Stimulated activated CD4-positive, alpha-beta T cell treated with anti-CD3 and anti-CD28 coated beads, Interleukin-15, amount 100 ng/mL, for 48 hours (primary cell): ENCODE measurements around the gene LOXL3.
A peak's percentile ranks its signal among the peaks of the same experiment; 100 is the strongest.

Source experiments
- DNase-seq, 2 donors: peaks; one replicate each; pipeline ENCODE4 v3.0.0-alpha.2; 2020; ENCODE audit warnings: low read depth in 2 of 2

Gene LOXL3

GRCh38 chr2:74551942-74552913 lies 1.5 kb downstream of the LOXL3 start:
- no peak for DNase-seq

GRCh38 chr2:74551530-74551929 lies 2.2 kb downstream of the LOXL3 start:
- DNase-seq, result no peak

- no peak for DNase-seq
Observed at GRCh38 chr2:74550231-74550630, 3.5 kb downstream of the LOXL3 start.

DNA sequence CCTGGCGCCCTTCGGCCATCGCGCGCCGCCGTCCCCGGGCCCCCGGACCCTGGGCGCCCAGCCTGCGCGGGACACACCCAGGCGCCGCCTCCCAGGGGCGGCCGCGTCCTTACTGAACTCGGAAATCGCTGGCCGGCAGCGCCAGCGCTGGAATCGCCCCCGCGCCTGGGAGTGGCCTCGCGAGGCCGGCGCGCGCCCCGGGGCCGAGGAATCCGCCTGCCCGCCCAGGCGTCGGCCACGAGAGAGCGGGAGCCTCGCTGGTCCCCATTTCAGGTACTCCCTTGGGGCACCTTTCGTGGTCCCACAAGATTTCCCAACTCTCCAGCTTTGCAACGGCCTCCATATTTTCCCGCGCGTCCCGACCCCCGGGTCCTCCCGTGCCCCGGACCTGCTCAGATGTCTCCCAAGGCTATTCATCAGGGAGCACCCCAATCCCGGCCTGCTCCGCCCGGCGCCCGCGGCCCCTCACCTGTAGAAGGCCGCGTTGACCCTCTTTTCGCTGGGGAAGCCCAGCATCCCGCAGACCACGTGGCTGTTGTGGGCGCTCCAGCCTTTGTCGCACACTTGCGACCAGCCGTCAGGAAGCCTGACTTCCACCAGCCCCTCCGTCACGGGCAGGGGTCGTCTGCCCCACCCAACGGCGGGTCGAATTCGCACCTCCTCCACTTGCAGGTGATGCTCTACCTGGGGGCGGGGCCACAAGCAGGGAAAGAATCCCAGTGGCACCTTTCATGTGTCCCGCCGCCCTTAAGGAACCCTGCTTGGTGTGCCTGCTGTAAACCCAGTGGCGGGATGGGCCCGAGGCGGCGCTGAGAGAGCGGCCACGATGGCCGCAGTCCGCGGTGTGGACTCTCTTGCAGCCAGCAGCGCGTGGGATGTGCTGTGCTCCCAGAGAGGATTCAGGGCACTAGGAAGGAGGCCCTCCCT lies 4.6 kb downstream of the LOXL3 start:
- no peak for DNase-seq

GRCh38 chr2:74548285-74548899 lies 5.3 kb downstream of the LOXL3 start:
- DNase-seq, result no peak

DNA sequence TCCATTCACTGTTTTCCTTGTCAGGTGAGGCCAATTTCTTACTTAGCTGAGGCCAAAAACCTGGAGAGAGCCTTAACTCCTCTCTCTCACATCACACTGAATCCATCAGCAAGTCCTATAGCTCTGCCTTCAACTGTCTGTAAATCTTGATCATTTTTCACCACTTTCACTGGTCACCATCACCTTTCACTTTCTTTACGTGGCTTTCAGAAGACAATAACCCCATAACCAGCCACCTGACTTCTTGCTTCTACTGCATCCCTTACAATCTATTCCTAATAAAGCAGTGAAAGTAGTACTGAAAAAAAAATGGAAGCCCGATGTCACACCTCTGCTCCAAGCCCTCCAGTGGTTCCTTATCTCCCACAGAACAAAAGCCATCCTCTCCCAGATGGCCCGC lies 7.7 kb downstream of the LOXL3 start:
- DNase-seq, result no peak

GRCh38 chr2:74544634-74545033 lies 9.1 kb downstream of the LOXL3 start:
- DNase-seq, result no peak

GRCh38 chr2:74542978-74543377 lies 10.8 kb downstream of the LOXL3 start:
- DNase-seq, result no peak

DNA sequence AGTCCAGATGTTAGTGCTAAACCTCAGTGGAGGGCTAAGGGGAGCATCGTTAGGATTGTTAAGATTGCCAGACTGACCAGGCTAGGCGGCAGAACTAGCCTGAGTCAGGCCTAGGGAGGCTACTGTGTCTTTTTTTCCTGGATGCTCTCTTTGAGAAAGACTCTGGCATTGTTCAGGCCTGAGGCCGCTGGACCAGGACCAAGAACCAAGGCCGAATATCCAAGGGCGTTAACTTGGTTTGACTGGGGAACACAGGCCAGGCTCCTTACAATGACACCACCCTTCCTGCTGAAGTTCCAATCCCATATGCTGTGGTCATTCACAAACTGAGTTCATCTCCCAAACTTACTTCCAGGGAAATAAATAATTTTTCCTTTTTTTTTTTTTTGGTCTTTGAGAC lies 13.5 kb downstream of the LOXL3 start:
- no peak for DNase-seq

- no peak for DNase-seq
Observed at GRCh38 chr2:74538881-74539339, 14.8 kb downstream of the LOXL3 start.

- no peak for DNase-seq
Observed at GRCh38 chr2:74537140-74537539, 16.6 kb downstream of the LOXL3 start.

DNA sequence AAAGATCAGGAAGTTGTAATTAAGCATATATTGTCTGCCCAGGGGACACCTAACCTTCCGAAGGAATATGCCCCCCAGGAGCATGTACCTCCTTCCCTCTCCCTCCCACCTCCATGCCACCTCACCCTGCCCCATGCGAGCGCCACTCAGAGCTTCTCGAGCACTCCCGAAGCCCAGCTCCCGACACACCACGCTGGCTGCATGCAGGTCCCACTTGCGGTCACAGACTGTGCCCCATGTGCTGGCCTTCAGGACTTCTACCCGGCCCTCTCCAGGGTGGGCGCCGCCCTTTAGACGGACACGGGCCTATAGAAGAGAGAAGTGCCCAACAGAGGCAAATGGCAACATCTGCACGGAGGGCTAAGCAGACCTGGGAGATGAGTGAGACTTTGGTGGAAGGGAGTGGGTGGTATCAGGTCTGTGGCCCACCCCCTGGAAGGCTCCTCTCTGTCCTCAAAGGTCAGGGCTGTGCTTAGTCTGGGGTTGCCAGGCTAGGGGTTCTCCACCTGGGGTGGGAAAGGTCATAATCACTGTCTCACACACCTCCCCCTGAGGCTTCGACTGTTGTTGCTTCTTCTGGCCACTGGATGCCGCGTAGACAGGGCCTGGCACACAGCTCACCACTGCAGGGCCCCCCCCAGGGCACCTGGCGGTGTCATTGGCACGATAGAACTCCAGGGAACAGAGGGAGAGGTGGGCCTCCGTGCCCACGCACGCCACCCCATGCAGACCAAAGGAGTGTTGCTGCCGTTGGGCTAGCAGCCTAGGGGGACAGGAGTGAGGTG lies 17.4 kb downstream of the LOXL3 start:
- DNase-seq, result no peak

- no peak for DNase-seq
Observed at GRCh38 chr2:74535440-74535965, 18.2 kb downstream of the LOXL3 start.

- DNase-seq, result no peak
Observed at GRCh38 chr2:74534411-74534810, 19.3 kb downstream of the LOXL3 start.

DNA sequence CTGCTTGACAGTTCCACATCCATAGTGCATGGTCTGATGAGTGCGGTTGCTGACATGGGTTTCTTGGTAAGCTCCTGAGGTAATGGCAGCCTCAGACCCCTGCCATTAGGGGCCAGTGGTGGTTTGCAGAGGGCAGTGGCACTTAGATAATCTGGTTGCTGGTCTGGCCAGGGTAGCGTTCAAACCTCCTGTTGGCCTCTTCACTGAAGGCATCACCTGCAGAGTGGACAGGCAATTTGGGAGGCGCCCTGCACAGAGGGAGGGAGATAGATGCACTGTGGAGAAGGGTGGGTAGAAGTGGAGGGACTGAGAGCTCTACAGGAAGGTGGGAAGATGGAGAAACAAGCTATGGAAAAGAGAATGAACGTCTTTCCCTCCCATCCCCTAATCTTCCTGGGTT lies 20.3 kb downstream of the LOXL3 start:
- DNase-seq, result no peak

DNA sequence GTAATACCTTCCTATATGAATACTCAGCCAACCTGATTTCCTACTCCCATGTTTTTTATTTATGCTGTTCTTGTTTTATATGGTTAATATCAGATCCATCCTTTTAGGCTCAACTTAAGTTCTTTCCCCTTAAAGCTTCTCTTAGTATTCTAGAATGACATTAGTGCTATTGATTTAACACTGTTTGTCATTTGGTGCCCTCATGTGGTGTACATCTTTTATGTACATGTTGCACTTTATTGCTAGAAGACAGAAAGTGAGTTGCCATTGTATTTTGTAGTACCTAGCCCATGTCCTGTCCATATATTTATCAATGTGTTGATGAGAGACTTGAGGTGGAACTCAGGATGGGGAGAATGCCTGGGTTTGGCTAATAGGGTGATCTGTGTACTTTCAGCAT lies 21.5 kb downstream of the LOXL3 start:
- no peak for DNase-seq

DNA sequence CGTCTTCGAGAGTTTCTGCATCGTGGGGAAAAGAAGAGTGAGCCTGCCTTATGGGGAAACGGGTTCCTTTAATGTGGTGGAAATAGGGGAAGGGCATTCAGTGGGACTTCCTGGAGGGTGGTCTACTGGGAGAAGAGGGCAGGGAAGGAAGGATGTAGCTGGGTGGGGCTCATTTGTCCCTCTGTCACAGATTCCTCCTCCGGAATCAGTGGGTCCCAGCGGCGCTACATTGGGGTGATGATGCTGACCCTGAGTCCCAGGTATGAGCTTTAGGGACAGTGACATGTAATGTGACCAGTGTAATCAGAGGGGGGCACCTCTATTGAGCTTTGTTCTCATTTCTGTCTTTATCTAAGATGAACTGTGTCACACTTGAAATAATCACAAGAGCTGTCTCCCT lies 22.1 kb downstream of the LOXL3 start:
- no peak for DNase-seq

GRCh38 chr2:74530239-74531187 lies 23.2 kb downstream of the LOXL3 start:
- no peak for DNase-seq

GRCh38 chr2:74529357-74530238 lies 24.1 kb downstream of the LOXL3 start, which contains the start of the genes AUP1 and HTRA2:
TSS of gene AUP1 (minus strand) at chr2:74529706. CDS start at chr2:74529629, 77 bp downstream.
TSS of gene HTRA2 (plus strand) at chr2:74529933. CDS start at chr2:74530007, 74 bp downstream.
- peak; percentile 92 to 94 for DNase-seq
